Astrocyte of the hippocampus (primary cell): ENCODE measurements around the gene ZNF485.
"Not testable (repeated sequence)": the region's sequence is repeated elsewhere in the genome, so short reads cannot be mapped to it uniquely, and the experiment has no call there.

Experiments used
- DNase-seq: peaks from one replicate; pipeline ENCODE4 v3.0.0; 2011; ENCODE audit warnings: low read depth, low spot score

The ZNF485 gene

DNA sequence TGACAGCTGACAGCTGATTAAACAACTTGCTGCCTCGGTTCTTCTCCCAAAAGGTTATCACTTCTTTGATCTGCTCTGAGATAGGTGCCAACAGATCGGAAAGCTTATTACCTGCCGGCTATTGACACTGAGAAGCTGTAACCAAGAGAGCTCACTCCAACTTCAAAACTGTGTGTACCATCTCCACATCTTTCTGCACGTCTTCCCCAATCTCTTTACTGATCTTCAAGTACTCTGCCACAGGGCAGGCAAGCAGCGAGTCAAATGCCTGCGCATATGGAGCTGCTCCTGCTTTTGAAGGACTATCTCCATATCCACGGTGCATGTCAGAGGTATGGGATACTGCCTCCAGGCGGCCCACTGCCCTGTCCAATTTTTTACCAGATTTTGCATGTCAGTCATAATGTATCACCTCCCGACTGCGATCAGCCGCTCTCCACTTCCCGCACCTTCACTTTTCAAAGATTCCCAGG lies 352 bp upstream of the ZNF485 start:
- DNase-seq: no peak

DNA sequence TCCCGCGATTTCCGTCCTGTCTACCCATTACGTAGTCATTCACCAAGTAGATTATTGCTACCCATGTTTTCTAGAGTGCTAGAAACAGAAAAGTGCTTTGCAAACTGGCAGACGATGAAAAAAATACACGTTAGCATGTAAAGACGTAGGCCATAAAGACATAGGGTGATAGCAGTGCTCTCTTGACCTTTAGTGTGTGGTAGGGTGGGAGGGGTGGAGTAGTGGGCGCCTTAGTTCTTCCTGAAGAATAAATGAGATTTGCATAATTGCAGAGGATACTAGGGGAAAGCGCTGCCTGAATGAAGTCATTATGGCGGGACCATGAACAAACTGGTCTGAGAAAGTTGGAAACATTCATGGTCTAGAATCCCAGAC lies 948 bp downstream of the ZNF485 start:
- no peak for DNase-seq

DNA sequence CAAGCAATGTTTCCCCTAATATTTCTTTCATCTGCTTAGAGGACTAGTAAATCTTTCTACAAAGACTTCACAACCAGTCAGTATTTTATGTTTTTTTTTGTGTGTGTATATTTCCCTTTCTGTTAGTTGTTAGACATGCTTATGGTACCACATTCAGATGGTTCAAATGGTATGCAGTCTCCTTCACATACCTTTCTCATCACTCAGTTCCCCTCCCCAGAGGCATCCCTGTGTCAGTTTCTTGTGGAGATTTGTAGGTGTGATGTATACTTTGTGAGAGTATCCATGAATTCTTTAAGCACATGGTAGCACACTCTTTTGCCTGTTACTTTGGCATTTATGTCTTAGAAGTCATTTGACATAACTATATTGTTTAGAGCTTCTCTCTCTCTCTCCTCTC lies 4.4 kb downstream of the ZNF485 start:
- peak; percentile 24 for DNase-seq

DNA sequence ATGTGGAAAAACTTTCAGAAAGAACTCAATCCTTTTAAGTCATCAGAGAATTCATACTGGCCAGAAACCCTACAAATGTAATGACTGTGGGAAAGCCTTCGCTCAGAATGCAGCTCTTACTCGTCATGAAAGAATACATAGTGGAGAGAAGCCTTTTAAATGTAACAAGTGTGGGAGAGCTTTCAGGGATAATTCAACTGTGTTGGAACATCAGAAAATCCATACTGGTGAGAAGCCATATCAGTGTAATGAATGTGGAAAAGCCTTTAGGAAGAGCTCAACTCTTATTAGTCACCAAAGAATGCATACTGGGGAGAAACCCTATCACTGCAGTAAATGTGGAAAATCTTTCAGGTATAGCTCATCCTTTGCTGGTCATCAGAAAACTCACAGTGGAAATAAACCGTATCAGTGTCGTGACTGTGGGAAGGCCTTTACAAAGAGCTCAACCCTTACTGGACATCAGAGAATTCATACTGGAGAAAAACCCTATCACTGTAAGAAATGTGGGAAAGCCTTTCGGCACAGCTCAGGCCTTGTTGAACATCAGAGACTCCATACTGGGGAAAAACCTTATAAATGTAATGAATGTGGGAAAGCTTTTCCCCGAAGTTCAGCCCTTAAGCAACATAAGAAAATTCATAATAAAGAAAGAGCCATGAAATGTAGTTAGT lies 10.6 kb downstream of the ZNF485 start:
- DNase-seq: no peak

DNA sequence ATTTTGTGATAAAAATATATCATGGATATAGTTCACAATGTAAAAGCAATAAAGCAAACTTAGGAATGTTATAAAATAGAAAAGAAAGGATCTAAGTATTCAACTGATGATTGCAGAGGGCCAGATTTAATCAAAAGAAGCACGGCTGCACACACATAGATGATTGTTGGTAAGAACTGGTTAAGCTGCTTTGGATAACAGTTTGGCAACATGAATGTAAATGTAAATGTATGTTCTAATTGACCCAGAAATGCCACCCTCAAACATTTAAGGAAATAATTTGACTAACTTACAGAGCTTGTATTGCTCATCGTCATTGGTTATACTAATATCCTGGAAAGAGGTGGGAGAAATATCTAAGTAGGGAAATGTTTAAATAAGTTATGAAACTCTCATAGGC lies 13.1 kb downstream of the ZNF485 start:
- no peak for DNase-seq

DNA sequence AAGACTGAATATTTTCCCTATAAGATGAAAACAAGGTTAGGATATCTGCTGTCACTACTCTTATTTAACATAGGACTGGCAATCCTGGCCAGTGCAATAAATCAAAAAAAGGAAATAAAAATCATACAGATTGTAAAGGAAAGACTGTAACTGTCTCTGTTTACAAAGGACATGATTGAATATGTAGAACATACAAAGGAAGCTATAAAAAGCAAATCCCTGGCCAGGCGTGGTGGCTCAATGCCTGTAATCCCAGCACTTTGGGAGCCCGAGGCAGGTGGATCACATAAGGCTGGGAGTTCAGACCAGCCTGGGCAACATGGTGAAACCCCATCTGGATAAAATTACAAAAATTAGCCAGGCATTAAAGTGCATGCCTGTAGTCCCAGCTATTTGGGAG lies 15.8 kb downstream of the ZNF485 start:
- DNase-seq: no peak

DNA sequence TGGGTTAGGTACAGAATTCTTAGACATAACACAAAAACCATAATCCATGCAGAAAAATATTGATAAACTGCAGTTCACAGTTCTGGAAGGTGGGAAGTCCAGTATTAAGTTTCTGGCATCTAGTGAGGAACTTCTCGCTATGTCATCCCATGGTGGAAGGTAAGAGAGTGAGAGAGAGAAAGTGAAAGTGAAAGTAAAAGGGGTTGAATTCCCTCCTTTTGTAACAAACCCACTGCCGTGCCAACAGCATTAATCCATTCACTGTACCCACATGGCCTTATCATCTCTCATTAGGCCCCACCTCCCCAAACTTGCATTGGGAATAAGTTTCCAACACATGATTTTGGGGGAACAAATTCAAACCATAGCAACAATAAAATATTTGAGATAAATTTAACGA lies 17.1 kb downstream of the ZNF485 start:
- DNase-seq: peak; percentile 50

DNA sequence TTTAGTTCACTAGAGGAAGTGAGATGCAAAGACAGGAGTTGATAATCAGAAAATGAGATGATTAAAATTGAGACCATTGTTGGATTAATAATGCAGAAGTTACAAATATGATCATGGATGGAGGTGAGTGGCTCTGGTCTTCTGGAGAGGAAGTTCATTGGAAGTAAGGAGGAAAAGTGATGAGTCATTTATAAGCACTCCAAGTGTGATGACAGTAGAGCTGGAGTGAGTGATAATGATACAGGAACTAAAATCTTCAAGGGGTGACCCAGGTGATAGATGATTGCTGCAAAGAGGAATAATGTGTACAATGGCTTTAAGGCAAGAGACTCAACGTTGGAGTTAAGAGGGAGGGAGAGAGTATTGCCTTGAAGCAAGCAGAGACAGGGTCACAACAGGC lies 21.7 kb downstream of the ZNF485 start:
- DNase-seq: no peak

DNA sequence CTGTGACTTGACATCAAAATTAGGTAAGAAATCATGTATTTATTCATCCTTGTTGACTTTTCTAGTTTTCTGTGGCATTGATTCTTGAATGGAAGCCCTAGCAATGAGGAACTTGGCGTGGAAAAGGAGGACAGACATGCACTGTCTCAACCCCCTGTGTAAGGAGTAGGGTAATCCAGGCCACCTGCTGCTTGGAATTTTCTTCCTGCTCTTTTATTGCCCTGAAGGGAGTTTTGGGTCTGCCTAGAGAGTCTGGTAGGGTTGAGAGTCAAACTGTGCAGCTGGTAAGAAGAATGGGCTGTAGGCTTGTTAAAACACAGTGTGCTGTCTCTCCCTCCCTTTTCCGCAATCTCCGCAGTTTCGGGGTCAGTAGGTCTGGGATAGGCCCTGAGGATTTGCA lies 22.7 kb downstream of the ZNF485 start:
- DNase-seq: no peak

DNA sequence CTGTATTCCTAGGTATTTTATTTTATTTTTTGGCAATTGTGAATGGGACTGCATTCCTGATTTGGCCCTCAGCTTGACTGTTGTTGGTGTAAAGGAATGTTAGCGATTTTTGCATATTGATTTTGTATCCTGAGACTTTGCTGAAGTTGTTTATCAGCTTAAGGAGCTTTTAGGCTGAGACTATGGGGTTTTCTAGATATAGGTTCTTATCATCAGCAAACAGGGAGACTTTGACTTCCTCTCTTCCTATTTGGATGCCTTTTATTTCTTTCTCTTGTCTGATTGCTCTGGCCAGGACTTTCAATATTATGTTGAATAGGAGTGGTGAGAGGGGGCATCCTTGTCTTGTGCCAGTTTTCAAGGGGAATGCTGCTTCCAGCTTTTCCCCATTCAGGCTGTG lies 29.6 kb downstream of the ZNF485 start:
- not testable (repeated sequence) for DNase-seq

DNA sequence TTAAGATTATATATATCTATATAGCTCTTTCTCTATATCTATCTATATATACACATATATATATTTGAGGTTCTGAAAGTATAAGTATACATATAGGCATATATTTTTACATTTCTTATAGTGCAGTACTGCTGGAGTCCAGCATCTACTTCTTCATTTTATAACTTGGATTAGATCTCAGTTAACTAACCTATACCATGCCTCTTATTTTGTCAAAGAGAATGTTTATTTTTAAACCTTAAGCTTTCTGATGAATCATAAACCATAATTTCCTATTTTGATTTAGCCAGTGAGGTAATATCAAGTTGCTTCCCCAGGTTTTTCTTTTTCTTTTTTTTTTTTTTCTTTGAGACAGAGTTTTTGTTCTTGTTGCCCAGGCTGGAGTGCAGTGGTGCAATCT lies 34.4 kb downstream of the ZNF485 start:
- DNase-seq: no peak

DNA sequence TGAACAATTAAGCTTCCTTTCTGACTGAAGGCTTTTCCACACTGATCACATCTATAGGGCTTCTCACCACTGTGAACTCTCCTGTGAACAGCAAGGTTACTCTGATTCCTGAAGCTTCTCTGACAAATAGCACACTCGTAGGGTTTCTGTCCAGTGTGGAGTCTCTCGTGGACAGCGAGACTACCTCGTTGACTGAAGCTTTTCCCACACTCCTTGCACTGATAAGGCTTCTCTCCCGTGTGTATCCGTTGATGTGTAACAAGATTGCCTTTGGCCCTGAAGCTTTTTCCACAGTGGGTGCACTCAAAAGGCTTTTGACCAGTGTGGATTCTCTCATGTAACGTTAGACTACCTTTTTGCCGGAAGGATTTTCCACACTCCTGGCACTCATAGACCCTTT lies 38.0 kb downstream of the ZNF485 start:
- no peak for DNase-seq

DNA sequence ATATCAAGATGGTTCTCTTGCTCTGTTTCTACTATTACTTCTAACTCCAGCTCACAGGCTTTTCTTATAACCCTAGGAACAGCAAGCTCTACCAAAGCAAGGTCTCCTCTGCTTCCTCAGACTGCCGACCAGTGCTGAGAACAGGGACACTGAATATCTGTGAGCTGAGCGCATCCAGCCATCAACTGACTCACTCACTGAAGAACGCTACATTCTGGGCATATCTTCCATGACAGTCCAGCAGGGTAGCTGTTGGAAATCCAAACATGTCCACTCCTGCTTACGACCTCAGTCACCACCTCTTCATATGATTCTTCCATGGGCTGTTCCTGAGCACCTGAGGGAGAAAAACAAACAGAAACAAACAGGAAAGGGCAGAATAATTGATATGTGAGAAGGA lies 39.6 kb downstream of the ZNF485 start:
- DNase-seq: no peak

DNA sequence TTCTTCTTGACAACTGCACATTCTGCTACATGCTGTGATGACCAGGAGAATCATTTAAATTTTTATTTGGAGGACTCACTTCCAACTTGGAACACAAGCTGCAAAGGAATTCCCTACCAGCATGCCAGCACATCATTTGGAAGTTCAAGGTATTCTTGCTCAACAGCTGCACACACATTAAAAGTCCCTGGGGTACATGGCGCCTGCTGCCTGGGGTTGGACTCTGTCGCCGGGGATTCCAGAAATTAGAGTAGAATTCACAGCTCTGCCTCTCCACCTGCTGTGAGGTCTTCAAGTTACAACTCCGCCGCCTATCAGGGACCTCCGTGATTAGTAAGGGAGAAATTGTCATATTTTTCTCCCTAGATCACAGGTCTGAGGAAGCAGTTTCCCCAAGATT lies 41.3 kb downstream of the ZNF485 start:
- DNase-seq: no peak

DNA sequence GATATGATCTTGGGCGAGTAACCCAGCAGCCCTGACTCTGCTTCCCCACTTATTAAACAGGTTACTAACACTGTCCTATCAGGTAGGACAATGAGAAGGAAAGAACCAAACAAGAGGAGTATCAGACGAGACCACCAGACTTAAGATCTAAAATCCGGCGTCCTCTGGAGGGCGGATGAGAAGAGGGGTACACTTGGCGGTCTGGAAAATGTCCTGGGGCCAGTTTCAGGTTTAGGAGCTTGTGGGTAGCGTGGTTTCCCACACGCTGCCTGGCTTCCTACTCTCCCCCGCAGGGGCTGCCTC lies 41.8 kb downstream of the ZNF485 start:
- no peak for DNase-seq

DNA sequence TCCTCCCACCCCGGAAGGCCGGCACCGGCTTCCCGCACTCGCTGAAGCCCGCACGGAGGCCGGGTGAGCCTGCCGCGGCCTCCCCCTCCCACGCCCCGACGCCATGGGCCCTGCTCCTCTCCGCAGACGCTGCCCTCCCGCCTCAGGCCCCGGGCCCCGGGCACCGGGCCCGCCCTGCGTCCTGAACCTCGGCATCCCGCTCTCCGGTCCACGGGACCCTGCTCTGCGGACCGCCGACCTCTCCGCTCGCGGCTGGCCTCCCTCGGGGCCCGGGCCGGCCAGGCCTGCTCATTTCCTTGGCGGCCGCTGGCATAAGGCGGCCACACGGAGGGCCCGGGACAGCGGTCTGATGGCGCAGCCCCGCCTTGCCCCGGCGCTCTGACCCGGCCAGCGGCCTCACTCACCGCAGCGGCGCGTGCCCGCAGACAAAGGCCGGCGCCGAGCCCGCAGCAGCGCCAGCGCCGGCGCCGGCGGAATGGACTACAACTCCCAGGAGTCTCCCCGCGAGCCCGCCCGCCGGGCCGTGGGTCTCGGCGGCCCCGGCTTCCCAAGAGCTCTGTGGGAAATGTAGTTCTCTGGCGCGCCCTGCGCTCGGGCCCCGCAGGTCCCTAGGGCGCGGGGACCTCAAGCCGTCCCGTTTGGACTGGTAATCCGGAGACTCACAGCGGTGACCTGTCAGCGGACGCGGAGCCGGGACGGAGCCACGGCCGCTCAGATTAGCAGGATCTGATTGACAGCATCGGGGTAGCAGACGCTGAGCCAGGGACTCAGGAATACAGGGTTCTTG lies 42.4 kb downstream of the ZNF485 start, which contains the start of gene ZNF32:
Gene ZNF32, minus strand, starts transcription at position 484 of the 787 bp plus-strand sequence. CDS start 2,748 bp downstream, outside the sequence.
- DNase-seq: peak; percentile 95

DNA sequence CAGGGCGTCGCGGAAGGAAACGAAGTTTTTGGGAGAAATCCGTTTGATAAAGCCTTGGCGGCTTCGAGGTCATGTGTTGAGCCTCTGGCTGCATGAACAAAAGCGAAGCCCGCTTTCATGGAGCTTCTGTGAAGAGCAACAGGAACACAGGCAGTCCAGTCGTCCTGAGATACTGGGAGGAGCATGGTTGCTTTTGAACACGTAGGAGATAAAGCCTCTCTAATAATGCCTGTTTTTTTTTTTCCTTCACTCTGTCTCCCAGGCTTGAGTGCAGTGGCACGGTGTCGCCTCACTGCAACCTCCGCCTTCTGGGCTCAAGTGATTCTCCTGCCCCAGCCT lies 42.9 kb downstream of the ZNF485 start:
- DNase-seq: no peak

DNA sequence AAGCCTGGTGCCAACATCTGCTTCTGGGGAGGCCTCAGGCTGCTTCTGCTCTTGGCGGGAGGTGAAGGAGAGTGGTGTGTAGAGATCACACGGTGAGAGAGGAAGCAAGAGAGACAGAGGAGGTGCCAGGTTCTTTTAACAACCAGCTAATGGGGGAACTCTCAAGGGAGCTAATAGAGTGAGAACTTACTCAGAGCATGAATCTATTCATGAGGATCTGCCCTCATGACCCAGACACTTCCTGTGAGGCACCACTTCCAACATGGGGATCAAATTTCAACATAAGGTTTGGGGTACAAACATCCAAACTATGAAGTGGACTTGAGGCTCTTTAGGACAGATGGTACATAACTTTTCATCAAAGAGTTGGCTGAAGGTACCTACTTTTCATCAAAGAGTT lies 47.5 kb downstream of the ZNF485 start:
- no peak for DNase-seq

DNA sequence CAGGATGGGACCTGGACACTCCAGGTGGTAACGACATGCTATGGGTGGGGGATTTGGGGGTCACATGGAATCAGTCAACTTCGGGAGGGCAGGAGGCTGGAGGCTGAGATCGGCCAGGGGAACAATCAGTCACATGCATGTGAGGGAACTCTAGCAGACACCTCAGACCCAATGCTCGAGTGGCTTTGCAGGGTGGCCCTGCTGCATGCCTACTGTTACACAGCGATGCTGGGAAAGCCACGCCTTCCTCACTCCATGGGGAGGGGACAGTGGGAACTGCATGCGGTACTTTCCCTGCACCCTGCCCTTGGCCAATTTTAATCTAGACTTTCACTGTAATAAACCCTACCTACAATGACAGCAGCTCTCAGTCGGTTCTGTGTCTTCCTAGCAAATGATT lies 49.1 kb downstream of the ZNF485 start:
- no peak for DNase-seq

DNA sequence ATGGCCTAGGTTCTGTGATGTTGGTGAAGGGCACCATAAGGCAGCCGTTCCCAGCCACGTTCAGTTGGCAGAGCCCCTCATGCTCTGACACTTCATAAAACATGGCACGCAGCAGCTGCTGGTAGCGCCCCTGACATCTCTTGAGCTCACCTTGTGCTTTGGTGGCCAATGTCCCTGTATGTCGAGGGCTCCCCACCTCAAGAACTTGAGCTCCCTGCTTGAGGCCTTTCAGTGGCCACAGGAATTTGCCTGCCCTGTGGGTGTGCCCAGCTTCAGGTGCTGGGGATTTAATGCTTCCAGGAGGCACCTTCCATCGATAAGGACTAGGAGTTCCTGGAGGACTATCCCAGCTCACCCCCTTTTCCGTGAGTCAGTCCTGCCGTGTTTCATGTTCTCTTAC lies 52.0 kb downstream of the ZNF485 start:
- no peak for DNase-seq

DNA sequence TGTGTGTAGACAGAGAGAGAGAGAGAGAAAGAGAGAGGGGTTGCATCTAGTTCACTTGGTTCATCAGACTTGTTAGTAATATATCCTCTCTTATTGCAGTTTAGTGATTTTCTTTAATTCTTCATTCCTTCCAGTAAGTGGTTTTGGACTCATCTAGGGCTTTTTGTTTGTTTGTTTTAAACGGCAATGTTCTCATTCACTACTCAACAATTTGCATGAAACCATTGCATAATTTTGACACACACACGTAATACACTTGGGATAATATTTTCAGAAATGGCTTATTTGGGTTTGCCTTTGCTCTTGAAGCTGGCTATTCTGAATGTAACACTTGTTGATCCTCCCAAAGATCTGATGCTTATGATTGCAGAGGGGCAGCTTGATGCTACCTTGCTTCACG lies 58.8 kb downstream of the ZNF485 start:
- no peak for DNase-seq

DNA sequence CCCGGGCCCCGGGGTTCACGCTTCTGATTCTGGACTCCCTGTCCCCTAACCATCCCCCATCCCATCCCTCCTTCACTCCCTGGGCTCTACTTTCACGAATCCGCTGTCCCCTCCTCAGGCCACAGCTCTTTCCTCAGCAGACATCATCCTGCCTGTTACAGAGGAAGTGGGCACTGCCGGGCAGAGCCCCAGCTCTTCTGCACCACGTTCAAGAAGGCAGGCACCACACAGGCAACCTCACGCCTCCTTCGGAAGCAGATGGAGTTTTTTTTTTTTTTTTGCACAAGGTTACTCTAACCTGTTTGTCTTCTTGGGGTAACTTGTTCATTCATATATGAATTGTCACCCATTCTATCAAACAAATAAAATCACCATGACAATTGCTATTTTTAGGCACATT lies 60.3 kb downstream of the ZNF485 start:
- DNase-seq: no peak

DNA sequence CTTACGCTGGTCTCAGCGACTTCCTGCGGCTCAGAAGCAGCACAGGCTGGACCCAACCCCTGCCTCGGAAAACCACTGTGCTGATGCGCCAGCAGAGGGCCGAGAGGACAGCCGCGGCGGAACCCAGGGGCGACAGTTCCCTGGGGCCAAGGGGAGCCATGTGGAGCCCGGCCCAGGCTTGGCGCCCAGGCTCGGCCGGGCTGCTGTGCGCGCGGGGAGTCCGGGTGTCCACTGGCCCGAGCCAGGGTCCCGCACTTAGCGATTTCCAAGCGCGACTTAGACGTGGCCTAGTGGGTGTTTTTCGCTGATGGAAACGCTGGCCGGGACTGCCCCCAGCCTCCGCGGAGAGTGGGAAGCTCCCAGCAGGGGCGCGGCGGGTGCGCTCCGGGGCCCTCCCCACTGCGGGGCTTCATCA lies 61.1 kb downstream of the ZNF485 start:
- DNase-seq: peak; percentile 58
